Type B pancreatic cell (in vitro differentiated cells): ENCODE results near the gene HCFC1. TPM values are rescaled to one million over a fixed set of nuclear protein-coding genes. Genes with fewer than 3 reads are reported as not detected.
"Not testable (repeated sequence)": the region's sequence is repeated elsewhere in the genome, so short reads cannot be mapped to it uniquely, and the experiment has no call there.

ENCODE experiments used
- DNase-seq: peaks from one replicate; pipeline ENCODE4 v3.0.0; 2021; ENCODE audit warnings: mixed read lengths; ENCODE audit not compliant: unreplicated experiment; ENCODE audit errors: extremely low spot score
- H3K27ac Mint-ChIP-seq: 2 replicates; pipeline ENCODE4 v1.8.0; 2021; ENCODE audit warnings: mild to moderate bottlenecking, mixed read lengths
- H3K27me3 Mint-ChIP-seq: 2 replicates; pipeline ENCODE4 v1.8.0; 2021; ENCODE audit warnings: mixed read lengths
- H3K36me3 Mint-ChIP-seq: 2 replicates; pipeline ENCODE4 v1.8.0; 2021; ENCODE audit warnings: mixed read lengths
- H3K4me1 Mint-ChIP-seq: one replicate; pipeline ENCODE4 v1.8.0; 2021; ENCODE audit warnings: mixed read lengths; ENCODE audit not compliant: unreplicated experiment
- H3K4me3 Mint-ChIP-seq: 2 replicates; pipeline ENCODE4 v1.8.0; 2021; ENCODE audit warnings: mild to moderate bottlenecking, mixed read lengths
- H3K9me3 Mint-ChIP-seq: 2 replicates; pipeline ENCODE4 v1.8.0; 2021; ENCODE audit warnings: mixed read lengths
- CTCF ChIP-seq: fragments of 200-600 bp; sonication (generic); conservative IDR thresholded peaks from 2 replicates; pipeline ENCODE4 v1.5.0; 2021; ENCODE audit warnings: antibody characterized with exemption, mild to moderate bottlenecking
- total RNA-seq: library from RNA; stranded (reverse); gene quantifications from 2 replicates; pipeline ENCODE4 v1.2.1, GENCODE V29; 2021; ENCODE audit warnings: low replicate concordance

HCFC1 gene
- total RNA-seq, 1 donor from 2014 or later: 98.0 TPM

DNA sequence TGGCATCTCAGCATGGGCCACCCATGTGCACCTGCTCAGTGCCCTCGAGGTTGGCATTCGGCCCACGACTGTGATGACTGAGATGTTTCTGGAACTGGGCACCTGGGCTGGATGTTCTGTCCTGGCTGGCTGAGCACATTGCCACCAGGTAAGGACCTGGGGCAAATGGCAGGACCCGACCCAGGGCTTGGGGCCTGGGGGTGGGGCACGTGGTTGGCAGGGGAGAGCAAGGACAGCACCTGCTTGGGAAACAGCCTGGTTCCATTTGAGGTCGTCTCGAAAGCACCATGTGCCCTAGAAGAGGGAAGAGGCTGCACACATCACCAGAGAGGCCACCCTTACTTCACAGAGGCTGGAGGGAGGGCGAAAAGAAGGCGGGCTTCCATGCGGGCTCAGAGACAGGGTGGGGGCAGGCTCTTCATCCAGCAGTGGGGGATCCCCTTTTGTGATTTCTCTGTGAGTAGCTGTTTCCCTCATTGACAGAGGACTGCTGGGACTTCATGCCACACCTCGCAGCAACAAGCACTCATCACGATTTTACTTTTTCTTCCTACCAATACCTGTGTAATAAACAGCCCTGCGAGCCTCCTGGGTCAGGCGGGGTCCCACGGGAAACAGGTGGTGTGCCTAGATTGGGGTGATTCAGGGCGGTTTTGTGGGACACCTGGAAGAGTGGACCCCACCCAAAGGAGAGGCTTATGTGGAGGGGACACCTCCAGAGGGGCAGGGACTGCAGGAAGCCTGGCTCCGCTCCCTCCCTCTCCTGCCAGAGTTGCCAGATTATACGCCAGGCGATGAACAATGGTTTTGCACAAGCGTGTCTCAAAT, 12.9 kb upstream of the HCFC1 start:
- peaks cover 5% of the 10 kb centered on the region for H3K36me3 Mint-ChIP-seq
- no peaks in the 10 kb centered on the region for H3K9me3 Mint-ChIP-seq
- no peak overlapping the region for H3K27ac Mint-ChIP-seq
- DNase-seq: no peak
- peaks cover 6% of the 10 kb centered on the region for H3K4me1 Mint-ChIP-seq
- TF ChIP-seq CTCF: no peak
- H3K27me3 Mint-ChIP-seq: no peaks in the 10 kb centered on the region
- H3K4me3 Mint-ChIP-seq: no peak overlapping the region

GRCh38 chrX:153983321-153983801, 11.7 kb upstream of the HCFC1 start:
- no peak for DNase-seq
- Mint-ChIP-seq H3K27me3 (no peaks in the 10 kb centered on the region), H3K9me3 (no peaks in the 10 kb centered on the region), H3K4me1 (peaks cover 6% of the 10 kb centered on the region), H3K36me3 (peaks cover 5% of the 10 kb centered on the region), H3K4me3 (no peak overlapping the region), H3K27ac (no peak overlapping the region)
- TF ChIP-seq CTCF: no peak

GRCh38 chrX:153981771-153982533, 10.3 kb upstream of the HCFC1 start:
- Mint-ChIP-seq H3K9me3 (no peaks in the 10 kb centered on the region), H3K4me1 (peaks cover 6% of the 10 kb centered on the region), H3K27me3 (no peaks in the 10 kb centered on the region), H3K36me3 (peaks cover 5% of the 10 kb centered on the region), H3K27ac (peak overlapping the region; percentile 24), H3K4me3 (no peak overlapping the region)
- no peak for DNase-seq
- no peak for TF ChIP-seq CTCF

- Mint-ChIP-seq H3K4me3 (no peak overlapping the region), H3K36me3 (peaks cover 5% of the 10 kb centered on the region), H3K27me3 (no peaks in the 10 kb centered on the region), H3K27ac (peak overlapping the region; percentile 24), H3K4me1 (peaks cover 6% of the 10 kb centered on the region), H3K9me3 (no peaks in the 10 kb centered on the region)
- no peak for DNase-seq
- no peak for TF ChIP-seq CTCF
Observed at GRCh38 chrX:153981231-153981630, 9.6 kb upstream of the HCFC1 start.

GRCh38 chrX:153980394-153980793, 8.8 kb upstream of the HCFC1 start:
- not testable (repeated sequence) for H3K9me3 Mint-ChIP-seq, H3K4me1 Mint-ChIP-seq, H3K36me3 Mint-ChIP-seq, H3K4me3 Mint-ChIP-seq, H3K27me3 Mint-ChIP-seq, DNase-seq, H3K27ac Mint-ChIP-seq
